Frontal cortex (tissue), 4 donors: ENCODE data around the gene PUM1. TPM values are rescaled to one million over a fixed set of nuclear protein-coding genes. Genes with fewer than 3 reads are reported as not detected.
A peak's percentile ranks its signal among the peaks of the same experiment; 100 is the strongest.

Experiments
- DNase-seq, 2 donors: peaks; one replicate each; pipeline ENCODE4 v3.0.0; 2012; ENCODE audit warnings: low spot score in 2 of 2
- FAIRE-seq: peaks from 2 replicates; lab custom pipeline; 2012; peaks lifted over from hg19 to GRCh38; lab: Jason Lieb, UNC
- small RNA-seq: library from RNA; depleted of rRNA; stranded (forward); fragments of <200 nt; gene quantifications from one replicate; pipeline ENCODE3, GENCODE V24; 2014
- total RNA-seq: library from RNA; depleted of rRNA; stranded (reverse); fragments of >200 nt; gene quantifications from one replicate; pipeline ENCODE4 v1.2.3, GENCODE V29; 2014
- donor health status: control.
- donor health status: control.
- donor health status: control.

The PUM1 gene
- total RNA-seq, 1 donor from 2014 or later = 123 TPM

DNA sequence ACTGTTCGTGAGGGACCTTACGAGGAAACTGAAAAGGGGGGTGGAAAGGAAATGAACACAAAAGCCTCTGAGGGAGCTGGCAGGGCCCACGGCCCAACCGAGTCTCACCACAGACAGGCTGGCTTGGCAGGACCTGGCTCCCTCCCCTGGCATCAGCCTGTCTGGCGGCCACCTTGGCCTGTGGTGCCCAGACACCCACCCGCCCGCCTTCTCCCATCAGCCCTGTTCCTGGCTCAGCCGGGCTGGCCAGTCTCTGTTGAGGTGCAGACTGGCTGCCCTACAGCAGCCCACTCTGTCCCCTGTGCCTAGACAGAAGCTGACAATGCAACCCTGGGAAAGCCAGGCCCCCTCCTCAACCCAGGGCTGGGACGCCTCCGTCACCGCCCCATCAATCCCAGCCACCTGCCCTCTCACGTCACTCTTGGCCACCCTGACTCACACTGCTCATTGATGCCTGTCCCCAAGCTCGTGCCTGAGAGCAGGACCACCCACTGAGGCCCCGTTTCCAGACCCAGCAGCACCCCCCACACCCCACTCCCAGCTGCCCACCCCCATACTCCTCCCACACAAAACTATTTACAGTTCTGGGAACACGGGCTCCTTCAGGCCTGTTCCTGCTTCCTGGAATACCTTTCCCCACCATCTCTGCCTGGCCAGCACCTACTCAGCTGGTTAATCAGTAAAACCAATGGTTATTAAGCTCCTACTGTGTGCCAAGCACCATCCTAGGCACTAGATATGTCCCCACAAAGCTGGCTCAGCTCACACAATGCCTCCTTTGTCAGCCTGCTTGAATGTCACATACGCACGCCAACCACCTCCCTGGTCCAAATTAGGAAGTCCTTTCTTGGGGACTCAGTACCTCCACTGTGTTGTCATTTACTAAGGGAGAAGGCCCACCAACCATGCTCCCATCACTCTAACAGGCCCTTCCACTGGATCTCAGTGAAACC is 179.7 kb downstream of the PUM1 start:
- FAIRE-seq (no peak), DNase-seq (peak in 1 of 2 donors; percentile 61)

DNA sequence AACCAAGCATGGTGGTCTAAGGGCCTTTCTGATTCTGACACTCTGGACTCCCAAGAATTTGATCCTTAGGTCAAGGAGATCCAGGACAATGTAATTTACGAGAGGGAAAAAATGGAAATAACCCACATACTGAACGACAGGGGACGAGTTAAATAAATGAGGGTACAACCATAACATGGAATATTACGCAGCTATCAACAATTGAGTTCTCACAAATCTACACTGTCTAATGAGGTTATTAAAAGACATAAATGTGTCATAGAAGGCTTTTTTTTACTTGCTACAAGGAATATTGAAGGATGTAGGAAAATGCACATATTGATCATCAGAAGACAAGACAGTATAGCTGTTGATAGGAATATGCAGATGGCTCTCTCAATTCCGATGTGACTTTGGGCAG is 180.8 kb downstream of the PUM1 start:
- no peak for DNase-seq

DNA sequence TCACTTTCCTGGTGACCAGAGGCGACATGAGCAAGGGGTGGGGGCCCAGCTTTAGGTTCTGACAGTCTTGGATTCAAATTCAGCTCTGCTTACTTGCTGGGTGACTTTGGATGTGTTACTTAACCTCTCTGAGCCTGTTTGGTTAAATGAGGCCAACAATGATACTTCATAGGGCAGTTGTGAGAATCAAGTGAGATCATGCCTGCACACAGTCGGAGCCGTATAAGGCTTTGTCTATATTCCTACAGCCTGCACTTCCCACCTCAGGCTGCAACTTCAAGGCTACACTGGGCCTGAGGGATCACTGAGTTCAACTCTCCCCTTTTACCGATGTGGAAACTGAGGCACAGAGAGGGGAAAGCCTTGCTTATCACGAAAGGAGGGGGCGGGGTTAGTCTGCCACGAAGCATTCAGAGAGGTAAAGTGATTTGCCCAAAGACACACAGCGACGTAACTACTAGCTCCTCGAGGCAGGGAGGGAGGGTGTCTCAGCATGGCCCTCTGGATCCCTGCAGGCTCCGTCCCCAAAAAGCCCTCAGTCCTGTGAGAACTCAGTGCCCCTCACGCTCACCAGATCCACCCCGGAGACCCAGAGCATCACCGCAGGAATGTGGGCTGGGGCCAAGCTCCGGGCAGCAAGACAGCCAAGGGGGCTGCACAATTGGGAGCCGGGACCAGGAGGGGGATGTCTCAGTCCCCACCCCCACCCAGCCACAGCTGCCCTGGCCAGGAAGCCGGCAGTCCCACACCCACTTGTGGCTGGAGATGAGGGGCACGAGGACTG is 181.9 kb downstream of the PUM1 start:
- no peak for FAIRE-seq
- DNase-seq = no peak

More for the DNA sequence above, 180.8 kb downstream of the PUM1 start:
- FAIRE-seq = no peak

DNA sequence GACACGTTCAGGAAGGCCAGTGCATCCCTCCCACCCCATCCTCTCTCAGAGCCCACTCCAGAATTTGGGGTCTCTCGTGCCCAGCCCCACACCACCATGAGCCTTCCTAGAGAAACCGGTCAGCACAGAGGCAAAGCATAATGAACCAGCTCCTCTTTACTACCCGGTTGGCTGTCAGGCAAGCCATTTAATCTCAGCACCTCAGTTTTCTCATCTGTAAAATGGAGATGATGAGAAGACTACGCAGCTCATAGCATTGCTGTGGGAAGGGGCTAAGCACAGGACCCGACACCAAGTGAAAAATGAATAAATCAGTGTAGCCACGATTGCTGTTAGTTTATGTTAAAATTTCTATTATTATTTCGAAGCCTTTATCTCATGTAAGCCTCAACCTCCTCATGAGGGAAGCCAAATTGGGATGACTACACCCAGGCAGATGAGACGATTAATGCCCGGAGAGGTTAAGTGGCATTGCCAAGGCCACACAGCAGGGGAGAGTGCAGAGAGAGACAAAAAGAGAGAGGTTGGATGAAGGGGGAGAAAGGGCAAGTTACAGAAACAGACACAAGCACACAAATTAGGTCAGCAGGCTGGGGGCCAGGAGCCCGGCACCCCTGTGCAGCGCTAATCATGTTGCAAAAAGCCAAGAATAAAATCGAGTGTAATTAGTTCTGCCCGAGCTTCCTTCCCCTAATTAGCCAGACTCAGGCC is 182.7 kb downstream of the PUM1 start:
- DNase-seq (no peak), FAIRE-seq (no peak)

Small RNA genes within 50 kb of the gene (small RNA-seq; reads per million reads assigned to genes)
- not detected for gene AL356320.1
- gene RN7SL371P = not detected

Other genes with a start within 250 kb of the PUM1 start
- 57.1 TPM for gene SDC3, start 157.0 kb downstream of the PUM1 start, total RNA-seq
- 28.1 TPM for gene NKAIN1, start 174.2 kb upstream of the PUM1 start, total RNA-seq
- 114 TPM for gene SNRNP40, start 231.1 kb upstream of the PUM1 start, total RNA-seq
- gene ZCCHC17, start 231.3 kb upstream of the PUM1 start, total RNA-seq = 50.1 TPM